HepG2 (cell line): Measurements from ENCODE around the gene SUSD6. TPM values are rescaled to one million over a fixed set of nuclear protein-coding genes. Genes with fewer than 3 reads are reported as not detected.
A peak's percentile ranks its signal among the peaks of the same experiment; 100 is the strongest.

Experiments
- ARNTL ChIP-seq: sonication (generic); formaldehyde crosslinking; IDR thresholded peaks from 2 replicates; pipeline ENCODE4 v1.4.0; 2020; ENCODE audit warnings: mild to moderate bottlenecking, missing genetic modification reagents
- ATM ChIP-seq: fragments of 450-650 bp; IDR thresholded peaks from 2 replicates; pipeline ENCODE4 v1.7.1; 2017; ENCODE audit warnings: mild to moderate bottlenecking, borderline replicate concordance
- BCL6 ChIP-seq: IDR thresholded peaks from 2 replicates; pipeline ENCODE4 v1.6.1; 2016; ENCODE audit warnings: missing genetic modification reagents, missing compliant biosample characterization
- CBX5 ChIP-seq: sonication (generic); formaldehyde crosslinking; IDR thresholded peaks from 2 replicates; pipeline ENCODE4 v1.4.0; 2020; ENCODE audit warnings: missing genetic modification reagents, borderline replicate concordance
- EZH2 ChIP-seq: conservative IDR thresholded peaks from 2 replicates; pipeline ENCODE4 v1.6.1; 2012; ENCODE audit warnings: mild to moderate bottlenecking, low read depth, low read length, moderate library complexity
- FIP1L1 ChIP-seq: fragments of 200-400 bp; formaldehyde crosslinking; IDR thresholded peaks from 2 replicates; pipeline ENCODE4 v1.6.1; 2018; ENCODE audit warnings: low read depth, mild to moderate bottlenecking, low read length, moderate library complexity, borderline replicate concordance; ENCODE audit not compliant: insufficient read depth
- HDAC2 ChIP-seq: sonication (generic); formaldehyde crosslinking; IDR thresholded peaks from 2 replicates; pipeline ENCODE4 v1.4.0; 2020; ENCODE audit warnings: missing genetic modification reagents
- HNF4A ChIP-seq: sonication (generic); formaldehyde crosslinking; IDR thresholded peaks from 2 replicates; pipeline ENCODE4 v1.4.0; 2020; ENCODE audit warnings: missing genetic modification reagents
- HOXA7 ChIP-seq: sonication (generic); formaldehyde crosslinking; IDR thresholded peaks from 2 replicates; pipeline ENCODE4 v1.8.1; 2022; ENCODE audit warnings: mild to moderate bottlenecking, missing genetic modification reagents, moderate library complexity
- MBD4 ChIP-seq: IDR thresholded peaks from 2 replicates; pipeline ENCODE4 v1.6.1; 2012; ENCODE audit warnings: low read length, inconsistent platforms, borderline replicate concordance
- MXD4 ChIP-seq: IDR thresholded peaks from 2 replicates; pipeline ENCODE4 v1.6.1; 2016; ENCODE audit warnings: mild to moderate bottlenecking, missing biosample characterization, missing genetic modification reagents
- SMAD3 ChIP-seq: sonication (generic); formaldehyde crosslinking; IDR thresholded peaks from 2 replicates; pipeline ENCODE4 v1.4.0; 2020; ENCODE audit warnings: missing genetic modification reagents
- YY1 ChIP-seq: IDR thresholded peaks from 2 replicates; pipeline ENCODE4 v1.6.1; 2011; ENCODE audit warnings: low read length, low read depth, moderate library complexity, mild to moderate bottlenecking; ENCODE audit not compliant: insufficient read depth, insufficient replicate concordance
- ZKSCAN8 ChIP-seq: IDR thresholded peaks from 2 replicates; pipeline ENCODE4 v1.6.1; 2016; ENCODE audit warnings: borderline replicate concordance, missing genetic modification reagents, missing compliant biosample characterization
- ZNF616 ChIP-seq: sonication (generic); formaldehyde crosslinking; IDR thresholded peaks from 2 replicates; pipeline ENCODE4 v1.5.0; 2020; ENCODE audit warnings: low read depth, mild to moderate bottlenecking, missing genetic modification reagents
- polyA plus RNA-seq, 8 experiments: library from polyadenylated mRNA; depleted of rRNA in 3 of 8; stranded (reverse) in 7 of 8; unstranded in 1 of 8; fragments of >200 nt; fragmentation: Illumina TruSeq in 4 of 8; extraction: Trizol in 4 of 8; gene quantifications; 2 replicates each; pipeline versions ENCODE4 v1.2.1 to v1.2.3, GENCODE V29; 2011 to 2016; ENCODE audit warnings: low read depth in 4 of 8, missing spikeins in 1 of 8, mixed read lengths in 1 of 8; ENCODE audit not compliant: insufficient read depth in 1 of 8
- total RNA-seq, 5 experiments: library from RNA; depleted of rRNA; stranded (reverse); fragments of >200 nt; fragmentation: Illumina TruSeq; extraction: Trizol; gene quantifications; 2 replicates each; pipeline ENCODE4 v1.2.3, GENCODE V29; 2016; ENCODE audit warnings: low read depth in 1 of 5
- TF ChIP-seq, protein P1 (sequence below): sonication (generic); formaldehyde crosslinking; IDR thresholded peaks from 2 replicates; pipeline ENCODE4 v1.9.0; 2021; ENCODE audit warnings: missing genetic modification reagents, borderline replicate concordance
- TF ChIP-seq, protein P2 (sequence below): sonication (generic); formaldehyde crosslinking; IDR thresholded peaks from 2 replicates; pipeline ENCODE4 v1.5.0; 2020; ENCODE audit warnings: missing genetic modification reagents
- TF ChIP-seq, protein P3 (sequence below): sonication (generic); formaldehyde crosslinking; IDR thresholded peaks from 2 replicates; pipeline ENCODE4 v1.8.1; 2023; ENCODE audit warnings: mild to moderate bottlenecking, missing genetic modification reagents
- TF ChIP-seq, protein P4 (sequence below): sonication (generic); formaldehyde crosslinking; conservative IDR thresholded peaks from 2 replicates; pipeline ENCODE4 v1.4.0; 2020; ENCODE audit warnings: mild to moderate bottlenecking, missing genetic modification reagents, moderate library complexity

SUSD6 gene
- total and polyA plus RNA-seq, 2 of the 13 experiments (the other 11 are each of a cell fraction or from before 2014, with no cell fraction given), result 7.2 to 7.4 TPM

DNA sequence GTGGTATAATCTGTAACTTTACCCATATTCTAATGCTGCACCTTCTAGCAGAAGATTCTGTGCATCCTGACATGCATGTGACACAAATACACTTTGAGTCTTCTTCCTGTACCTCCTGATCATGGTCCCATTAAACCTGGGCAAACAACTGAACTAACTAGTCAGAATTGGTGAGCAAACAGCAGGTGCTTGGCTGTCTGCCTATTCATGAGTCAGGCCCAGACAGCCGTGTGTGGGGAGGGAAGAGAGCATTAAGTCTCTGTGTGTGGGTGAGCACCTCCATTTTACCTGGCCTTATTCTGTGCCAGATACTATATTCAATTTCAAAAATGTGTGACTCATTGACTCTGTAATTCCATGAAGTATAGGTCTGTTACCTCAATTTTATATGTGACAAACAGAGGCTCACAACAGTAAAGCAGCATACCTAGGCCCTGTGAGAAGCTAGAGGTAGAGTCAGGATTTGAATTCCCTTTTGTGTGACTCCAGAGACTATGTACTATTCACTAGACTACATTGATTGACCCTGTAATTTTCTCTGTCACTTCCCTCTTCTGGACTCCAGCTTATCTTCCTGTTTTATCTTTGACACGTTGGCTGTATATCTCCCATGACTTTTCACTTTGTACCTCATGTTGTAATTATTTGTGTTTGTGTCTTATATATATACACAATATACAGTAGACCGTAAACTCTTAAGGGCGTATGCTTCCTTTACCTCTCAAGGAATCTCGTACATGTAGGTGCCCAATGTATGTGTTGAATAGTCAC lies 32.2 kb downstream of the SUSD6 start (continued):
- TF ChIP-seq FIP1L1 (no peak), EZH2 (no peak), CBX5 (CRISPR knock-in tag) (0 out of 2 replicates have a peak, but pooled peaks have one; percentile 43), MBD4 (no peak), YY1 (peak; percentile 15), SMAD3 (CRISPR knock-in tag) (no peak), ARNTL (CRISPR knock-in tag) (no peak), HNF4A (CRISPR knock-in tag) (peak; percentile 22; the same call in 1 of the 2 replicates), MXD4 (CRISPR knock-in tag) (no peak), BCL6 (CRISPR knock-in tag) (0 out of 2 replicates have a peak, but pooled peaks have one; percentile 18), ZKSCAN8 (CRISPR knock-in tag) (peak; percentile 49; the same call in 1 of the 2 replicates), ATM (no peak), HOXA7 (CRISPR knock-in tag) (no peak), HDAC2 (CRISPR knock-in tag) (0 out of 2 replicates have a peak, but pooled peaks have one; percentile 23), ZNF616 (CRISPR knock-in tag) (no peak)
- TF ChIP-seq, protein P1, sequence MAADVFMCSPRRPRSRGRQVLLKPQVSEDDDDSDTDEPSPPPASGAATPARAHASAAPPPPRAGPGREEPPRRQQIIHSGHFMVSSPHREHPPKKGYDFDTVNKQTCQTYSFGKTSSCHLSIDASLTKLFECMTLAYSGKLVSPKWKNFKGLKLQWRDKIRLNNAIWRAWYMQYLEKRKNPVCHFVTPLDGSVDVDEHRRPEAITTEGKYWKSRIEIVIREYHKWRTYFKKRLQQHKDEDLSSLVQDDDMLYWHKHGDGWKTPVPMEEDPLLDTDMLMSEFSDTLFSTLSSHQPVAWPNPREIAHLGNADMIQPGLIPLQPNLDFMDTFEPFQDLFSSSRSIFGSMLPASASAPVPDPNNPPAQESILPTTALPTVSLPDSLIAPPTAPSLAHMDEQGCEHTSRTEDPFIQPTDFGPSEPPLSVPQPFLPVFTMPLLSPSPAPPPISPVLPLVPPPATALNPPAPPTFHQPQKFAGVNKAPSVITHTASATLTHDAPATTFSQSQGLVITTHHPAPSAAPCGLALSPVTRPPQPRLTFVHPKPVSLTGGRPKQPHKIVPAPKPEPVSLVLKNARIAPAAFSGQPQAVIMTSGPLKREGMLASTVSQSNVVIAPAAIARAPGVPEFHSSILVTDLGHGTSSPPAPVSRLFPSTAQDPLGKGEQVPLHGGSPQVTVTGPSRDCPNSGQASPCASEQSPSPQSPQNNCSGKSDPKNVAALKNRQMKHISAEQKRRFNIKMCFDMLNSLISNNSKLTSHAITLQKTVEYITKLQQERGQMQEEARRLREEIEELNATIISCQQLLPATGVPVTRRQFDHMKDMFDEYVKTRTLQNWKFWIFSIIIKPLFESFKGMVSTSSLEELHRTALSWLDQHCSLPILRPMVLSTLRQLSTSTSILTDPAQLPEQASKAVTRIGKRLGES (CRISPR knock-in tag), result no peak
- TF ChIP-seq, protein P2, sequence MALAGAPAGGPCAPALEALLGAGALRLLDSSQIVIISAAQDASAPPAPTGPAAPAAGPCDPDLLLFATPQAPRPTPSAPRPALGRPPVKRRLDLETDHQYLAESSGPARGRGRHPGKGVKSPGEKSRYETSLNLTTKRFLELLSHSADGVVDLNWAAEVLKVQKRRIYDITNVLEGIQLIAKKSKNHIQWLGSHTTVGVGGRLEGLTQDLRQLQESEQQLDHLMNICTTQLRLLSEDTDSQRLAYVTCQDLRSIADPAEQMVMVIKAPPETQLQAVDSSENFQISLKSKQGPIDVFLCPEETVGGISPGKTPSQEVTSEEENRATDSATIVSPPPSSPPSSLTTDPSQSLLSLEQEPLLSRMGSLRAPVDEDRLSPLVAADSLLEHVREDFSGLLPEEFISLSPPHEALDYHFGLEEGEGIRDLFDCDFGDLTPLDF, result no peak
- TF ChIP-seq, protein P3, sequence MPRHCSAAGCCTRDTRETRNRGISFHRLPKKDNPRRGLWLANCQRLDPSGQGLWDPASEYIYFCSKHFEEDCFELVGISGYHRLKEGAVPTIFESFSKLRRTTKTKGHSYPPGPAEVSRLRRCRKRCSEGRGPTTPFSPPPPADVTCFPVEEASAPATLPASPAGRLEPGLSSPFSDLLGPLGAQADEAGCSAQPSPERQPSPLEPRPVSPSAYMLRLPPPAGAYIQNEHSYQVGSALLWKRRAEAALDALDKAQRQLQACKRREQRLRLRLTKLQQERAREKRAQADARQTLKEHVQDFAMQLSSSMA (CRISPR knock-in tag), result no peak
- TF ChIP-seq, protein P4, sequence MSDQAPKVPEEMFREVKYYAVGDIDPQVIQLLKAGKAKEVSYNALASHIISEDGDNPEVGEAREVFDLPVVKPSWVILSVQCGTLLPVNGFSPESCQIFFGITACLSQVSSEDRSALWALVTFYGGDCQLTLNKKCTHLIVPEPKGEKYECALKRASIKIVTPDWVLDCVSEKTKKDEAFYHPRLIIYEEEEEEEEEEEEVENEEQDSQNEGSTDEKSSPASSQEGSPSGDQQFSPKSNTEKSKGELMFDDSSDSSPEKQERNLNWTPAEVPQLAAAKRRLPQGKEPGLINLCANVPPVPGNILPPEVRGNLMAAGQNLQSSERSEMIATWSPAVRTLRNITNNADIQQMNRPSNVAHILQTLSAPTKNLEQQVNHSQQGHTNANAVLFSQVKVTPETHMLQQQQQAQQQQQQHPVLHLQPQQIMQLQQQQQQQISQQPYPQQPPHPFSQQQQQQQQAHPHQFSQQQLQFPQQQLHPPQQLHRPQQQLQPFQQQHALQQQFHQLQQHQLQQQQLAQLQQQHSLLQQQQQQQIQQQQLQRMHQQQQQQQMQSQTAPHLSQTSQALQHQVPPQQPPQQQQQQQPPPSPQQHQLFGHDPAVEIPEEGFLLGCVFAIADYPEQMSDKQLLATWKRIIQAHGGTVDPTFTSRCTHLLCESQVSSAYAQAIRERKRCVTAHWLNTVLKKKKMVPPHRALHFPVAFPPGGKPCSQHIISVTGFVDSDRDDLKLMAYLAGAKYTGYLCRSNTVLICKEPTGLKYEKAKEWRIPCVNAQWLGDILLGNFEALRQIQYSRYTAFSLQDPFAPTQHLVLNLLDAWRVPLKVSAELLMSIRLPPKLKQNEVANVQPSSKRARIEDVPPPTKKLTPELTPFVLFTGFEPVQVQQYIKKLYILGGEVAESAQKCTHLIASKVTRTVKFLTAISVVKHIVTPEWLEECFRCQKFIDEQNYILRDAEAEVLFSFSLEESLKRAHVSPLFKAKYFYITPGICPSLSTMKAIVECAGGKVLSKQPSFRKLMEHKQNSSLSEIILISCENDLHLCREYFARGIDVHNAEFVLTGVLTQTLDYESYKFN (CRISPR knock-in tag), result peak; percentile 45; the same call in 1 of the 2 replicates
